Lung (tissue), 12 donors: ENCODE measurements around the gene CBFB. TPM values are rescaled to one million over a fixed set of nuclear protein-coding genes. Genes with fewer than 3 reads are reported as not detected.
A peak's percentile ranks its signal among the peaks of the same experiment; 100 is the strongest.

ENCODE experiments used
- ATAC-seq: fragments of 200-7000 bp; cut with Tn5 transposase; one replicate; pipeline ENCODE4 v1.9.1; 2020; ENCODE audit warnings: moderate number of reproducible peaks; ENCODE audit not compliant: insufficient read depth, low FRiP score
- DNase-seq, 3 donors: peaks; one replicate each; pipeline ENCODE4 v3.0.0-alpha.2; 2013 to 2017
- H3K27ac ChIP-seq, 2 donors: one replicate each; pipeline ENCODE4 v1.5.1; 2013; ENCODE audit warnings: mild to moderate bottlenecking in 2 of 2, moderate library complexity in 2 of 2, control low read depth in 1 of 2, inconsistent platforms in 1 of 2, low read depth in 1 of 2, low read length in 1 of 2
- H3K27me3 ChIP-seq, 3 donors: one replicate each; pipeline ENCODE4 v1.5.1; 2013; ENCODE audit warnings: low read length in 2 of 3; ENCODE audit not compliant: control insufficient read depth in 3 of 3, insufficient read depth in 3 of 3
- H3K36me3 ChIP-seq, 4 donors: one replicate each; pipeline ENCODE4 v1.5.1; 2013; ENCODE audit warnings: low read length in 4 of 4, mild to moderate bottlenecking in 1 of 4, moderate library complexity in 1 of 4; ENCODE audit not compliant: control insufficient read depth in 4 of 4, insufficient read depth in 4 of 4
- H3K4me1 ChIP-seq, 5 donors: one replicate each; pipeline ENCODE4 v1.5.1; 2013; ENCODE audit warnings: low read length in 5 of 5, mild to moderate bottlenecking in 2 of 5, moderate library complexity in 1 of 5; ENCODE audit not compliant: control insufficient read depth in 5 of 5, insufficient read depth in 5 of 5
- H3K4me3 ChIP-seq: one replicate; pipeline ENCODE4 v1.5.1; 2013; ENCODE audit warnings: mild to moderate bottlenecking, control low read depth, moderate library complexity
- H3K9ac ChIP-seq, 2 donors: one replicate each; pipeline ENCODE4 v1.5.1; 2013; ENCODE audit warnings: low read length in 2 of 2, control low read depth in 1 of 2; ENCODE audit not compliant: insufficient read depth in 1 of 2
- H3K9me3 ChIP-seq, 4 donors: one replicate each; pipeline ENCODE4 v1.5.1; 2013; ENCODE audit warnings: low read length in 3 of 4, mild to moderate bottlenecking in 1 of 4, moderate library complexity in 1 of 4; ENCODE audit not compliant: control insufficient read depth in 4 of 4, insufficient read depth in 3 of 4
- WGBS, 2 donors: extraction: QIAGEN DNeasy Blood & Tissue Kit; methylation state at CpG; one replicate each; pipeline ENCODE4 v1.1.7; 2013; 5-methylcytosine and 5-hydroxymethylcytosine counted together
- polyA plus RNA-seq, 2 donors: library from polyadenylated mRNA; stranded (reverse); fragments of 200-250 nt; gene quantifications; one replicate each; pipeline ENCODE4 v1.2.1, GENCODE V29; 2013
- total RNA-seq, 2 donors: library from RNA; depleted of rRNA in 1 of 2; stranded (reverse); fragments of >200 nt in 1 of 2; gene quantifications; one replicate each; pipeline ENCODE4 v1.2.1, GENCODE V29; 2014 to 2021
- TF ChIP-seq, protein P1 (sequence below): IDR thresholded peaks from 2 replicates; pipeline ENCODE4 v1.5.1; 2012; ENCODE audit warnings: mild to moderate bottlenecking; ENCODE audit errors: control extremely low read depth, extremely low read depth
- donor health status: control.
- donor health status: control.
- donor health status: Bipolar disorder and iron deficiency.
- donor health status: healthy.
- donor health status: DM: yes; HTN: yes; CAD: no.

The CBFB gene
- total and polyA plus RNA-seq, 4 donors, result 23.3 to 59.4 (median 38.6) TPM

DNA sequence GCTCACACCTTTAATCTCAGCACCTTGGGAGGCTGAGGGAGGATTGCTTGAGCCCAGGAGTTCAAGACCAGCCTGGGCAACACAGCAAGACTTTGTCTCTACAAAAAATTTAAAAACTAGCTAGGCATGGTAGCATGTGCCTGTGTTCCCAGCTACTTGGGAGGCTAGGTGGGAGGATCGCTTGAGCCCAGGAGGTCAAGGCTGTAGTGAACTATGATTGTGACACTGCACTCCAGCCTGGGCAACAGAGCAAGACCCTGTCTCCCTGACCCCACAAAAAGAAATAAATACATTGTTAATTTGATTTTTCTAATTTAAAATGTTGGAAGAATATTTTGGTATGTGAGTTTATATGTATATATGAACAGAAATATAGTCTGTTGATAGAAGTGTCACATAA, 58.3 kb downstream of the CBFB start:
- DNase-seq (no peak), ATAC-seq (no peak)
- peaks cover 0 to 30% (median 0%) of the 10 kb centered on the region in 5 donors for H3K4me1 ChIP-seq
- H3K27ac ChIP-seq, result no peak overlapping the region
- no peaks in the 10 kb centered on the region for H3K27me3 ChIP-seq
- H3K4me3 ChIP-seq, result no peak overlapping the region
- no peaks in the 10 kb centered on the region for H3K9me3 ChIP-seq
- TF ChIP-seq, protein P1, sequence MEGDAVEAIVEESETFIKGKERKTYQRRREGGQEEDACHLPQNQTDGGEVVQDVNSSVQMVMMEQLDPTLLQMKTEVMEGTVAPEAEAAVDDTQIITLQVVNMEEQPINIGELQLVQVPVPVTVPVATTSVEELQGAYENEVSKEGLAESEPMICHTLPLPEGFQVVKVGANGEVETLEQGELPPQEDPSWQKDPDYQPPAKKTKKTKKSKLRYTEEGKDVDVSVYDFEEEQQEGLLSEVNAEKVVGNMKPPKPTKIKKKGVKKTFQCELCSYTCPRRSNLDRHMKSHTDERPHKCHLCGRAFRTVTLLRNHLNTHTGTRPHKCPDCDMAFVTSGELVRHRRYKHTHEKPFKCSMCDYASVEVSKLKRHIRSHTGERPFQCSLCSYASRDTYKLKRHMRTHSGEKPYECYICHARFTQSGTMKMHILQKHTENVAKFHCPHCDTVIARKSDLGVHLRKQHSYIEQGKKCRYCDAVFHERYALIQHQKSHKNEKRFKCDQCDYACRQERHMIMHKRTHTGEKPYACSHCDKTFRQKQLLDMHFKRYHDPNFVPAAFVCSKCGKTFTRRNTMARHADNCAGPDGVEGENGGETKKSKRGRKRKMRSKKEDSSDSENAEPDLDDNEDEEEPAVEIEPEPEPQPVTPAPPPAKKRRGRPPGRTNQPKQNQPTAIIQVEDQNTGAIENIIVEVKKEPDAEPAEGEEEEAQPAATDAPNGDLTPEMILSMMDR, result no peak
- peaks cover 0 to 3% (median 1%) of the 10 kb centered on the region in 4 donors for H3K36me3 ChIP-seq
- H3K9ac ChIP-seq, result no peak overlapping the region
- WGBS, 2 donors, result 96 to 100% methylated on average over 1 of the region's 1 CpG

DNA sequence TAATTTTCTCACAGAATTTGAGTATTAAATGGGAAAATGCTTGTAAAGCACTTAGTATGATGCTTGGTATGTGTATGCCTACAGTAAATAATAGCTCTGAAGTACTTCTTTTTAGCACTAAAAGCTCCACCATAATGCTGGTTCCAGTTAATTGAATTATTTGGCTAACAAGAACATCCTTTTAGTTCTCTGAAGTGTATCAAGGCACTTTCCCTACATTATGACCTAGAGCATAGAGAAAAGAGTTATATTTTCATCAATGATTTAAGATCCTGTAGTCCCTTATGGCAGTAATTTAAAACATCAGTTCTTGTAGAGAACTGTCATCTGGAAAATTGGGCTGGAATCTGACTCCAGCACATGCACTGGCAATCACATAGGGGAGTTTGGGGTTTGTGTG, 58.9 kb downstream of the CBFB start:
- H3K9ac ChIP-seq, result no peak overlapping the region
- H3K9me3 ChIP-seq, result no peaks in the 10 kb centered on the region
- TF ChIP-seq, protein P1, result no peak
- peaks cover 0 to 30% (median 0%) of the 10 kb centered on the region in 5 donors for H3K4me1 ChIP-seq
- no peak overlapping the region for H3K4me3 ChIP-seq
- no peak for DNase-seq
- no peak overlapping the region for H3K27ac ChIP-seq
- peaks cover 0 to 4% (median 2%) of the 10 kb centered on the region in 4 donors for H3K36me3 ChIP-seq
- ATAC-seq, result no peak
- no peaks in the 10 kb centered on the region for H3K27me3 ChIP-seq

DNA sequence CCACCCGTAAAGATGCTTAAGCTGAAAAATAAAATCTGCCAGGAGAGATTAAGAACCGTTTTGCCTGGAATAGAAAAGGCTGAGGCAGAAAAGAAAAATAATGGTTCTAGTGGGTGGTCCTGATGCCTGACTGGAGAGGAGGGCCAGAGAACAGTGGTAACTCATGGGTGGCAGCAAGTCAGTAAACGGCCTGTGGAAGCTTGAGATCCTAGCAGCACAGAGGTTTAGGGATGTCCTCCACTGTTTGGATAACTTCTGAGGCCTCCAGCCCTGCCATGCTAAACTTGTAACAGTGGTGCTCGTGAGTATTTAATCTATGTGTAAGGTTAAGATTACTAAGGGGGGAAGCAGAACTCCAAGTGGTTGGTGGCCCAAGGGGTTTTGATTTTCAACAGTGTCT, 59.6 kb downstream of the CBFB start:
- H3K36me3 ChIP-seq, result peaks cover 0 to 9% (median 3%) of the 10 kb centered on the region in 4 donors
- no peaks in the 10 kb centered on the region for H3K27me3 ChIP-seq
- 82 to 84% methylated on average over 4 of the region's 4 CpGs for WGBS, 2 donors
- ATAC-seq (no peak), DNase-seq (no peak)
- no peak overlapping the region for H3K4me3 ChIP-seq
- no peak overlapping the region for H3K27ac ChIP-seq
- TF ChIP-seq, protein P1, result no peak
- no peaks in the 10 kb centered on the region for H3K9me3 ChIP-seq
- H3K9ac ChIP-seq, result peak overlapping the region in 1 of 2 donors; percentile 20
- H3K4me1 ChIP-seq, result peaks cover 0 to 30% (median 0%) of the 10 kb centered on the region in 5 donors

DNA sequence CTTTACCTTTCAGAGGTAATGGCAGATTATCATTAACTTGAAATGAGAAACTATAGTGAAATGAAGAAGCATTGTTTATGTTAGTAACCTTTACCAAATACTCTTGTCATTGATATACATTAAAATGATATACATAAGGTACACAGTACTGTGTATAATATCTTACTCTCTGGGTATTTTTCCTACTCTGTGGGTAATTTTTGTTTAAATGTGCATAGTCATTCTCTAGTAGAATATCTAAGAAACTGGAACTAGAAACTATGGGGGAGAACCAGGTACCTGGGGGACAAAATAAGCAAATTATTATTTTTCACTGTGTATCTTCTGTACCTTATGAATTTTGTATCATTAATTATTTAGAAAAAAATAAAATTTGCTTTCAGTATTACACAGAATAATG, 60.2 kb downstream of the CBFB start:
- Histone ChIP-seq H3K4me3 (no peak overlapping the region), H3K9me3 (no peaks in the 10 kb centered on the region), H3K27me3 (no peaks in the 10 kb centered on the region), H3K9ac (no peak overlapping the region), H3K27ac (no peak overlapping the region), H3K4me1 (peaks cover 0 to 30% (median 0%) of the 10 kb centered on the region in 5 donors), H3K36me3 (peaks cover 0 to 11% (median 3%) of the 10 kb centered on the region in 4 donors)
- ATAC-seq (no peak), DNase-seq (no peak)
- TF ChIP-seq, protein P1, result no peak
